Embryonic facial prominence (tissue), 1 donor: Measurements from ENCODE around the gene WIPF1.

Experiments used
- DNase-seq: peaks from one replicate; pipeline ENCODE4 v3.0.0-alpha.2; 2016; ENCODE audit errors: extremely low spot score

The WIPF1 gene, protein sequence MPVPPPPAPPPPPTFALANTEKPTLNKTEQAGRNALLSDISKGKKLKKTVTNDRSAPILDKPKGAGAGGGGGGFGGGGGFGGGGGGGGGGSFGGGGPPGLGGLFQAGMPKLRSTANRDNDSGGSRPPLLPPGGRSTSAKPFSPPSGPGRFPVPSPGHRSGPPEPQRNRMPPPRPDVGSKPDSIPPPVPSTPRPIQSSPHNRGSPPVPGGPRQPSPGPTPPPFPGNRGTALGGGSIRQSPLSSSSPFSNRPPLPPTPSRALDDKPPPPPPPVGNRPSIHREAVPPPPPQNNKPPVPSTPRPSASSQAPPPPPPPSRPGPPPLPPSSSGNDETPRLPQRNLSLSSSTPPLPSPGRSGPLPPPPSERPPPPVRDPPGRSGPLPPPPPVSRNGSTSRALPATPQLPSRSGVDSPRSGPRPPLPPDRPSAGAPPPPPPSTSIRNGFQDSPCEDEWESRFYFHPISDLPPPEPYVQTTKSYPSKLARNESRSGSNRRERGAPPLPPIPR

DNA sequence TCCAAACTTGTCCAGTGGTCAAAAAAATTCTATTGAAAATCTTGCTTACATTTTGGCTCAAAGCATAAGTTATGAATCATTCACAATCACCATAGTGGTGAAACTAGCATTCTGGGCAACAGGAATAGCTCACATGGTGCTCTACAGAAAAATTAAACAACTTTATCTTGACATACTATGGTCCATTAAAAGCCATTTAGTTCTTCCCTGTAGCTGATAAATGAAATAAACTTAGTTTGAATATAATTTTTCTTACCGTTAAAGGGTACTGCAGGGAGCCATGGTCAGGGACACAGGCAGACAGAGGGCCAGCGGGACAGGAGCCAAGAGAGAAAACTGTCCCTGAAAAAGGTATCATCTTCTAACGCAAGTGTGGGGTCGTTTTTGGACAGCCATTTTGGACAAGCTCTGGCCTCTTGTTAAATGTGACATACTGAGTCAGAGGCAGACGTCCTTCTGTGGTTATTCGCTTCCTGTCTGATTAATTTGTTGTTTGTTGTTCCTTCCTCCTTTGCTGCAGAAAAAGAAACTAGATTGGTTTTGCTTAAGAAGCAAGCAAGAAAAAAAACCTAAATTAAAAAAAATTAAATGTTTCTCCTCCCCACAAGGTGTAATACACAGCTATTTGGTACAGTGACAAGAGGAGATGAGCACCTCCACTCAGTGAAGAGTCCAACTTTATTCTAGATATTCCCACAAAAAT is at the start of gene WIPF1:
WIPF1 (minus strand) TSS at position 460 of the 703 bp plus-strand sequence. CDS start 12,231 bp downstream, outside the sequence.
- DNase-seq = no peak

DNA sequence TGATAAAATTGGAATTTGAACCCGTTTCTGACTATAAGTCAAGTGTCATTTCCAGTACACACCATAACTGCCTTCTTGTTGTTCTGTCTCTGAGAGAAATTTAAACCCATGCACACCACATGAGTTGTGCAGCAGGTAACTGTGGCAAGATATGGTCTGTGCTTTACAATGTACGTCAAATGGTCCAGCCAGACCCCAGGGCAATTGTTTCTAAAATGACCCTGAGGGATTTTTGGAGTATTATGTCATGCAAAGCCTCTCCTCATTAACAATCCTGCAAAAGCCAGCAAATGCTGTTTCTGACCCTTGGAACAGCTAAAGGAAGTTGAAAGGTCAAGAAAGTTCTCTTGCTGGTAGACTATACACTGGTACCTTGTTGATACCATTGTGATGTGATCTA is 47.7 kb upstream of the WIPF1 start:
- no peak for DNase-seq

DNA sequence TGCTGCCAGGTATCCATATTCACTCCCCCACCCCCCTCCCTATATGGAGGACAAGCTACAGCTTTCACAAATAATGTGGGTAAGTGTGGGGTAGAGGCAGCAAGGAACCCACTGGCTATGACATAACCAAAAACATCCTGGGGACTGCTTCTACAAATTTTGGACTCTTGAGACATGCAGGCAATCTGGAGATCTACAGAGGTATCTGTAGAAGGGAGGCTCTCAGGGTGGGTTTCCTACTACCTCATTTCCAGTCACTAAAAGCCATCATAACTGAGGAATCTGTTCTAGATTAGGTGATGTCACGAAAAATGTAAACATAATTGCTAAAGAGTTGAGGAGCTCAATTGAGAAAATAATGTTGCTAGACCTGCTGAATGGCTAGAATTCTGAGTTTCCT is 46.8 kb upstream of the WIPF1 start:
- DNase-seq = no peak

DNA sequence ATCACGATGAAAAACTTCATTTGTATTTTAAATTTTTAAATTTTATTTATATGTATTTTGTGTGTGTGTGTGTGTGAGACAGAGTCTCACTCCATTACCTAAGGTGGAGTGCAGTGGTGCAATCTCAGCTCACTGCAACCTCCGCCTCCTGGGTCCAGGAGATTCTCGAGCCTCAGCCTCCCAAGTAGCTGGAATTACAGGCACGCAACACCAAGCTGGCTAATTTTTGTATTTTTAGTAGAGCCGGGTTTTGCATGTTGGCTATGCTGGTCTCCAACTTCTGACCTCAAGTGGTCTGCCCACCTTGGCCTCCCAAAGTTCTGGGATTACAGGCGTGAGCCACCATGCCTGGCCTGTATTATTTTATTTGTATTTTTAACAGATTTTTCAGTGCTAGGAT is 45.8 kb upstream of the WIPF1 start:
- DNase-seq = no peak

DNA sequence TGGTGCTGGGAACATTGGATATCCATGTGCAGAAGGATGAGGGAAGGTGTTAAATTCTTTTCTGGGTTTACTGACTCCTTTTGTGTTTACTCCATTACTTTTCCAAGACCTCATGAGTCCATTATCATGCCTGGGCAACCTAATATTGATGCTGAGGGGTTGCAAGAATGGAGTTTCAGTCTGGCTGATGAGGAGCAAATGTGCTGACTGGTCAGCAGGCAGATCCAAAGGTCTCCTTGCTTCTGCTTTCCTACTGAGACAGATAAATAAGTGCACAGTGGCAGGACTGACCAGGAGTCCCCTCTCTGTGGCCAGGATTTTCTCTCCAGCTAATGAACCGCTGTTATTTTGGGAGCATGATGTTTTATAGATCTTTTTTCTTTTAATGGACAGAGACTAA is 43.6 kb upstream of the WIPF1 start:
- DNase-seq = no peak

DNA sequence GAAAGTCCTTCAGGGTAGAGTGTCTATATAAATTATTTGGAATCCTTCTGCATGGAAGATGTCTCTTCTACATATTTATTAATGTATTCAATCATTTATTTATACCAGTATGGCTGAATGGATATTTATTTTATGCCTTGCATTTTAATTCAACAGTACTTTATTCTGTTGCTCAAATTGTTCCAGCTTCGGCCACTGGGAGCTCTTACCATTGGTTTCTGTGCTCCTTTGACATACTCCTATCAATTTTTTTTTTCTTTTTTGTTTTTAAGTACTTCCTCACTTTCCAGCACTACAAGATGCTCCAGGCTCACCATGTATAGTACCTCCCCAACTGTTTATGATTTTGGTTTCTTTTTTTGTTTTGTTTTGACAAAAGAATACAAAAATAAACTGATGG is 39.4 kb upstream of the WIPF1 start:
- no peak for DNase-seq

DNA sequence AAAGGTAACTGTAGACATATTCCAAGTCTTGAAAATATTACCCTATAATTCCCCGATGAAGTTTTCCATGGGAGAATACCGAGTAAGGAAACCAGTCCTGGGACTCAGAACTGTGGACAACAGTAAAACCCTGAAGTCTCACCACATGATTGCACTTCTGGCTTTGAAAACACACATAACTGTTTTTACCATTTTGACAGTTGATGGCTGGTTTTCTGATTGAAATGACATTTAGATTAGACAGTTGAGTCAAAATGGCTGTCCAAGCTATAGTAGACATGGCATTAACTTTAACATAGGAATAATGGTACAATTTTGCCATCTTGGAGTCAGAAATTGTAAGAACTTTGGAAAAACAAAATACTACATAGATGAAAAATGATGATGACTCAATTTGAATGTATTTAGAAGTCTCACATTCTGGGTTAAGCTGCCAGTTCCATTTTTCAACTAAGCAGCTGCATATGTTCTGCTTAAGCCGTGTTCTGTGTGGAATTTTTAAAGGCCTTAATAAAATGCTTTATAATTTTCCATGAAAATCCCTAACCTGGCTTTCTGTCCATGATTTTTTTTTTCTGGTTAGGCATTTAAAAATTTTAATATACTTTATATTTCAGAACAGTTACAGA is 38.3 kb upstream of the WIPF1 start:
- no peak for DNase-seq

DNA sequence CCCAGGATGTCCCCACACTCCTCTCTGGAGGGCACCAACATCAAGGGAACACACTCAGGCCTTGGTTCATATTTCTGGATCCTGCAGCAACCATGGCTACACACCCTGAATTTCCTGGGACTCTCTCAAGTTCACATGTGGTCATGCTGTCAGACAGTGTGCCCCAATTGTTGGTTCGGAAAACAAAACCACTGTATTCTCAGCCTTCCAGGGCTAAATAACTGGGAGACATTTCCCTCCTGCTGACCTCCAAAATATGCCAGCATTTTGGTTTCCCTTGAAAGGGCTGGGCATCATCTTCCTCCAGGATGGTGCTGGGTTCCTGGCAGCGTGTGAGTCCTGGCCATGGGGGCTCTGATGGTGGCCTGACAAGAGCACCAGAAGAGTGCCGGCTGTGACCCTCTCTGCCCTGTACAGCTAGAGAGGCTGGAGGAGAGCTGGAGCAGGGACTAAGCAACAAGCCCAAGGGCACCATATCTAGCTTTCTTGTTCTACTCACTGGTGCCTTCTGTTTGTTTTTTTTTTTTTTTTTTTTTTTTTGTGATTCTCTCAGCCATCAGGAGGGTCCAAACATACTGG is 37.5 kb upstream of the WIPF1 start:
- DNase-seq = no peak

DNA sequence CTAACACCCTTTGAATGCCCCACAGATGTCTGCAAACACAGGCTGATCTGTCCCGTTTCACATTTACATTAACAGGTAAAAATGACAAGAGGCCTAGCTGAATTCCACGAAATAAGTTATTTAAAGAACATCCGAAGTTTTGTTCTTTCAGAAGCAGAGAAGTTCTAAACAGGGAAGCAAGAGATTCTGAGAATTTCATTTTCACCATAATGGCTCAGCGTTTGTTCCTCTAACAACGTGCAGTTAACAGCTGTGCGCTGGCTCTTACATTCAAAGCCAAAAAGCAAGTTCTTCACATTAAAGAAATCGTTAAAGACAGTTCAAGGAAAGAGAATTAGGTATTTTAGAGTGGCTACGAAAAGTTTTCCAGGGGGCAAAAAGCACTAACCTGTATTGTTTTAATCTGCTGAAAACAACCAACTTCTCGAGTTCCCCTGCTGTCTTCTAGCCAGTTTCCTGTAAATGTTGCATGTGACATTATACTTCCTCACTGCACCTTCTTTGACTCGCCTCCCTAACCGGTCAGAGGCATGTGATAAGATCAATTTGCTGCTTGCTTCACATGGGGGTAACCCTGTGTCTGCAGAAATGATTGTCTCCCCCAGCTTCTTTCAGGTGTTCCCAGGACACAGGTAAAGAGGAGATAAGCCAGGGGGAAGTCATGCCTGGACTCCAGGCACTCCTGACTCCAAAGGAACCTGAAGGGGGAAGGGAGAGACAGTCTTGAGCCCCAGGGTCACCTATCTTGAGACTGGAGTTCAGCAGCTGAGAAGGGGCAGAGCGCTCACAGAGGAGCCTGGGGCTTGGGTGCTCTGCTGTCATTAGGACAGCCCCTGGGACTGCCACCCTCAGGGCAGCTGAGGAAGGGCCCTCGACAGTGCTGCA is 36.8 kb upstream of the WIPF1 start:
- no peak for DNase-seq

DNA sequence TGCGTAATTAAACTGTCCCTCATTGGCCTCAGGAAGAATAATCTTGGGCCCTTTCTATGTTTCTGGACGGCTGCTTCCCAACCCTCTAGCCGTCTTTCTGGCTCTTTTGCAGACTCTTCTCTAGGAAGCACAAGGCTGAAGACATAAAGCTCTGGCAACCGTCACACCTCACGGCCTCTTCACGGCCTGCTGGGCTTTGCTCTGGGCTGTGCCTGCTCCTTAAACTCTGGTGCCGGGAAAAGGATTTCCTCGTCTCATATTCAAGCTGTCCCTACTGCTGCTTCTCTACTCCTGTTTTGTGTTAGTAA is 36.0 kb upstream of the WIPF1 start:
- no peak for DNase-seq

DNA sequence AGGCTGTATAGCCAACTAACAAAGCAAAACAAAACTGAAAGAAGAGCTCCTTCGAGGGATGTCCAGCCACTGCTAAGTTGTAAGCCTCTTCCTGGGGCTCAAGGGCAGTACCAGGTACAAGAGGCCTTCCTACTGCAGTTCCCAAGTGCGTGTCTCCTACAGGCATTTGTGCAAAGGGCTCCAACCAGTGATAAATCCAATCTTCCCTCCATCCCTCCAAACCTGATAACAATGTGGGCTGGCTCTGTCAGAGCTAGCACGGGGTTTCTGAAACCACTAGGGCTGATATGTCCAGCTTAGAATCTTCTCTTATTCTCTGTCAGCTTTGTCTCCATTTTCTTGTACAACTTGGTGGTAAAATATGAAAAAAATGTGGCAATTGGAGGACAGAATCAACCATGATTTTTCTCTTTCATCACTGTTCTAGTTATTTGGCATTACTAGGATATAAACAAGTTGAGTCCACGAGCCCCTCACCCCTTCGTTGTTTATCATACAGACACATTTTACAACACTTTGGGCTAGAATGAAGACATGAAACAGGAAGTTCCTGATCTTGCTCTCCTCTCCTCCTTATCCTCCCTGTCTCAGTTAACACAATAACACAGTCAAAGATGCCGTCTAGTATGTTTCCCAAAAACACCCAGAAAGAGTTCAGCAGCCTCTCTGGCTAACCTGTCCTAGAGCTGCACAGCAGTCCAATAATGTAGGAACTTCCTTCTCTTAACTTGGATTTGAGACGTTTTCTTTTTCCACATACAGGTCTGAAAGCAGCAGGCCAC is 35.4 kb upstream of the WIPF1 start:
- DNase-seq = no peak

DNA sequence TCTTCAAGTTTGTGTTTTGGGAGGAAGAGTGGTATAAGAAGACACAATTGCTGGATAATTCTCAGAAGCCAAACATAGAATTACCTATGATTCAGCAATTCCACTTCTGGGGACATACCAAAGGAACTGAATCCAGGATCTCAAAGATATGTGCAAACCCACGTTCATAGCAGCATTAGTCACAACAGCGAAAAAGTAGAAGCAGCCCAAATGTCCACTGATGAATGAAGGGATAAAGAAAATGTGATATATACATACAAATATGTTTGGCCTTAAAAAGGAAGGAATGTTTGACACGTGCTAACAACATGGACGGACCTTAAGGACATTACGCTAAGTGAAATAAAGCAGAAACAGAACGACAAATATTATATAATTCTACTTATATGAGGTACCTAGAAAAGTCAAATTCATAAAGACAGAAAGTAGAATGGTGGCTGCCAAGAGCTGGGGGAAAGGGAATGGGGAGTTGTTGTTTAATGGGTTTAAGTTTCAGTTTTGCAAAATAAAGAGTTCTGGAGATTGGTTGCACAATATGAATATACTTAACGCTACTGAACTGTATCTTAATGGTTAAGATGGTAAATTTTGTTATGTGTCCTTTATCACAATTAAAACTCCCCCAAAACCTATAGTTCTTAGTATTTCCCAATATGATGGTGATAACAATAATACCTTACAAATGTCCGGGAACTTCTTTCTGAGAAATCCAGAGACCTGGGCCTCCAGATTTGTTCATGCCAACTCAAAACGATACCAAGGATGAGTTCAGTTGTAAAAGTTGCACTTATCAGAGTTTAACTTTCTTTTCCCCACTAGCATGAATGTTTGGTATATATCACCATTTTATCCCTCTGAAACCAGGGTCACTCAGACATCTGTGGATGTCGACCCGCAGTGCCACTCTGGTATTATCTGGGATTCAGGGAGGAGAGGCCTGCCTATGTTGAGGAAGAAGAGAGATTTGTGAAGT is 33.7 kb upstream of the WIPF1 start:
- no peak for DNase-seq

DNA sequence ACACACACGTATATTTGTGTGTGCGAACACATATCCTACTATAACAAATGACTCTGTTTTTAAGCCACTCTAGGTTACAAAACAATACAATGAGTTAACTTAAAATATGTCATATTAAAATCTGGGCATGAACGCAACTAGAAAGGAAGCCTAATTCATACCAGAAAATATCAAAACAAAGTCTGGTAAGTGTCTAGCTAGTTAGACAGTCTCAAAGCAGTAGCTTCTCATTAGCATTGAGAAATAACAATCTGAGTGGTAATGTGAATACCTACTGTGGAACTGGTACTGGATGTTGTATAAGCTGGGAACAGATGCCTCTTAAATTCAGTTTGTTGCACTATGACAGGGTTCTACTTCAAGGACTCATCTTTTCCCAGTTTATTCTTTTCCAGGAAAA is 32.5 kb upstream of the WIPF1 start:
- DNase-seq = no peak

DNA sequence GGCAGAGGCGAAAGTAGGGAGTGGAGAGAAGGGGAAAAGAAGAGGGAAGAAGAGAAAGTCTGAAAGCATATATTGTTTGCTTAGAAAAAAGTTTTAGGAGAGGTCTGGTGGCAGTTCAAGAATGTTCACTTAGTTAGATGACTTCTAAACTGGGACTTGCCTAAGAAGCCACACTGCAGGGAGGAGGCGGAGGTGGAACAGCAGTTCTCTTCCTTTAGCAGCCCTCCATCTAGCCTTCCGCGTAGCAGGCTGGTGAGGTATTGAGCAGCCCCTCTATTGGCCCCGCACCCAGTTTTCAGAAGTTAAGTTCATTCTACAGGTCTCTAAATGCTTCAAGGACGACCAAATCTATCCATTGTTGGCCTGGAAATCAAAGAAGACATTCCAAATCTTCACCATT is 31.9 kb upstream of the WIPF1 start:
- DNase-seq = no peak

DNA sequence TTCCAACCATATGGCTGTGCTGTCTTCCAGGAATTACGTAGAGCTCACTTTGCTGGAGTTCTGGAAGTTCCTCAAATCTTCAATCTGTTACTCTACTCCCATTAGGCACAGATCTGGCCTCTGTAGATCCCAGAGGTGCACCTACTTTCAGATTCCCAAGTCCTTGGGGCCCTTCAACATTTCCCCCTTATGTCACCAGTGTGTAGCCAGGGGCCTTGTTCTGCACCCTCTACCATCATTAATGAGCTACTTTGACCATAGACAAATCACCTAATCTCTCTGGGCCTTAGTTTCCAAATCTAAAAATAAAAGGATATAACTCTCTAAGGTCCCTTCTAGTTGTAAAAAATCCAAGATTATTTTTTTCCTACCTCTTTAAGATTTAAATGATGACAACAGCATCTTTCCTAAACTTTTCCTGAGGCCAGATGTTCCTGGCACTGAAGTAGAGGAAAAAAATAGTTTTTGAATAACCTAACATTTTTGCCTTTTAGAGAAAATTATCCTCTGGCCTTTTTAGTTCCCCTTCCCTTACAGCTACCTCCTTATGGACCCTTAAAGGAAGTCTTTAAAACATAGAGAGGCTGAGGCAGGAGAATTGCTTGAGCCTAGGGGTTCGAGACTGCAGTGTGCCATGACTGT is 31.0 kb upstream of the WIPF1 start:
- no peak for DNase-seq

DNA sequence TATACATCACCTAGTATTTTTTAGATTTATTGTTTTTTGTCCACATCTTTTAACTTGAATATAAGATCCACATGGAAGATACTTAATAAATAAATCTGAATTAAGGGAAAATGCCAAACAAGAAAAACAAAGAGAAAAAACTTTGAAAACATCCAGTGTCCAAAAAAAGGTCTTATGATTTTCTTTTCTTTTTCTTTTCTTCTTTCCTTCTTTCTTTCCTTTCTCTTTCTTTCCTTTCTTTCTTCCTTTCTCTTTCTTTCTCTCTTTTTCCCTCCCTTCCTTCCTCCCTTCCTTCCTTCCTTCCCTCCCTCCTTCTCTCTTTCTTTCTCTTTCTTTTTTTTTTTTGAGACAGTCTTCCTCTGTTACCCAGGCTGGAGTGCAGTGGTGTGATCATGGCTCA is 29.6 kb upstream of the WIPF1 start:
- no peak for DNase-seq

DNA sequence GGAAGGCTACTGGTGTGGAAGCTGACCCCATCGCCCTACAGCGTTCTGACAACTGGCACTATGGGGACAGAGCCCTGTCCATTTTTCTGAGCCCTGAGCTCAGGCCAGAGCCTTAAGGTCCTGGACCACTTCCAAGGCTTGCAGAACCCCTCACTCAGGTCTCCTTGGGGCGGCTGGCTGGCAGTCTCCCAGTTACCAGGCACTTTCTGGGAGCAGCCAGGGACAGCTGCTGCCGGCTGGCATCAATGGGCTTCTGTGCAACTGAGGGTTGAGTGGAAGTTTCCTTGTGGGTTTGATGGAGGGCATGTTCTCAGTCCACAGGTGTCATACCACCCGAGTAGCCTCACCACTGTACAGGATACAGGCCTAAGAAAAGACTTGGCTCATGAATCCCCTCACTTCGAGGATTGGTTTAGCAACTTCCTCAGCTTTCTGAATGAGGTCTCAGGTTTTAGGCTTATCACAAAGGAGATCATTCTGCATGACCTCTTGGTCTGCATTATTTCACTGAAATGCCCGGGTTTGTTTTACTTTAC is 27.4 kb upstream of the WIPF1 start:
- no peak for DNase-seq

DNA sequence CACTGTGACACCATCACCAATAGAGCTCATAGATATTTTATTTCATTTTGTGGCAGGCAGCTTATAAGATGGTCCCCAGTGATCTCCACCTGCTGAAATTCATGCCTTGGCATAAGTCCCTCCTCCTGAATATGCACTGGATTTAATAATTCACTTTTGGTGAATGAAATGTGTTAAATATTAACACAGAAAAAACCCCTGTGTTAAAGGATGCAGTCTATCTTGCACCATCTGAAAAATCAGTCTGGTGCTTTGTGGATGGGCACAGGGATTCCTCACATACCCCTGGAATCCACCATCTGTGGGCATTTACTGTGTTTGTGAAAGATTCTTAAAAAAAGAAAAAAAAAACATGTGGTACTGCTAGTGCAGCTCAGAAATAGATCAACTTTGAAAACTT is 26.1 kb upstream of the WIPF1 start:
- no peak for DNase-seq
